Middle frontal gyrus (tissue), 1 donor: ENCODE results near the gene THAP11.

Source experiments
- DNase-seq: peaks from one replicate; pipeline ENCODE4 v3.0.0-alpha.2; 2015; ENCODE audit warnings: low spot score; ENCODE audit errors: extremely low spot score

THAP11 gene

GRCh38 chr16:67841816-67842508 lies at the start of gene THAP11:
Gene THAP11 (plus strand): TSS chr16:67842320. CDS start chr16:67842555, 235 bp downstream.
- DNase-seq, result peak; percentile 95

- no peak for DNase-seq
Observed at GRCh38 chr16:67796099-67796718, 45.9 kb upstream of the THAP11 start.

GRCh38 chr16:67800338-67800926 lies 41.7 kb upstream of the THAP11 start:
- DNase-seq, result no peak

- DNase-seq, result no peak
Observed at GRCh38 chr16:67801241-67801640, 40.9 kb upstream of the THAP11 start.

GRCh38 chr16:67801883-67802282 lies 40.2 kb upstream of the THAP11 start:
- no peak for DNase-seq

- DNase-seq, result no peak
Observed at GRCh38 chr16:67803894-67804293, 38.2 kb upstream of the THAP11 start.

GRCh38 chr16:67804853-67805542 lies 37.1 kb upstream of the THAP11 start:
- DNase-seq, result no peak

GRCh38 chr16:67805718-67806427 lies 36.2 kb upstream of the THAP11 start:
- DNase-seq, result no peak

- peak; percentile 97 for DNase-seq
Observed at GRCh38 chr16:67806428-67807147, 35.5 kb upstream of the THAP11 start, which contains the start of the genes RANBP10 and TSNAXIP1. Gene RANBP10 (minus strand): TSS chr16:67806560. CDS start chr16:67806536, 24 bp downstream. Gene TSNAXIP1 (plus strand): TSS chr16:67806889. CDS start chr16:67807150, 261 bp downstream.

- DNase-seq, result no peak
Observed at GRCh38 chr16:67807148-67807682, 34.9 kb upstream of the THAP11 start.

GRCh38 chr16:67811899-67812298 lies 30.2 kb upstream of the THAP11 start:
- DNase-seq, result no peak

GRCh38 chr16:67814567-67814966 lies 27.6 kb upstream of the THAP11 start:
- DNase-seq, result no peak

- DNase-seq, result no peak
Observed at GRCh38 chr16:67820608-67821259, 21.4 kb upstream of the THAP11 start.

- no peak for DNase-seq
Observed at GRCh38 chr16:67822511-67822910, 19.6 kb upstream of the THAP11 start.

- DNase-seq, result no peak
Observed at GRCh38 chr16:67825119-67825518, 17.0 kb upstream of the THAP11 start.

GRCh38 chr16:67825906-67826305 lies 16.2 kb upstream of the THAP11 start:
- DNase-seq, result no peak

GRCh38 chr16:67828651-67829050 lies 13.5 kb upstream of the THAP11 start:
- no peak for DNase-seq

GRCh38 chr16:67833030-67833414 lies 9.1 kb upstream of the THAP11 start:
- DNase-seq, result no peak

- peak; percentile 94 for DNase-seq
Observed at GRCh38 chr16:67833415-67834241, 8.5 kb upstream of the THAP11 start.
